Kidney (tissue), 14 donors: ENCODE data around the gene ABCA12. TPM values are rescaled to one million over a fixed set of nuclear protein-coding genes. Genes with fewer than 3 reads are reported as not detected.

ENCODE experiments used
- DNase-seq, 5 donors: peaks; one replicate each; pipeline ENCODE4 v3.0.0-alpha.2; 2013 to 2020
- FAIRE-seq: peaks from 2 replicates; lab custom pipeline; 2012; peaks lifted over from hg19 to GRCh38; lab: Jason Lieb, UNC
- H3K27ac ChIP-seq, 2 donors: one replicate each; pipeline ENCODE4 v1.7.0; 2013; ENCODE audit warnings: low read depth in 2 of 2, low read length in 2 of 2, inconsistent platforms in 1 of 2
- H3K27me3 ChIP-seq: one replicate; pipeline ENCODE4 v1.7.1; 2013; ENCODE audit warnings: low read length, inconsistent platforms; ENCODE audit not compliant: control insufficient read depth, insufficient read depth
- H3K36me3 ChIP-seq, 3 donors: one replicate each; pipeline versions ENCODE4 v1.7.0 to v1.7.1; 2013; ENCODE audit warnings: low read length in 3 of 3, control low read depth in 1 of 3, inconsistent platforms in 1 of 3; ENCODE audit not compliant: insufficient read depth in 3 of 3, control insufficient read depth in 2 of 3
- H3K4me1 ChIP-seq, 3 donors: one replicate each; pipeline versions ENCODE4 v1.7.0 to v1.7.1; 2013; ENCODE audit warnings: low read length in 3 of 3, inconsistent platforms in 1 of 3, low read depth in 1 of 3; ENCODE audit not compliant: control insufficient read depth in 2 of 3, insufficient read depth in 2 of 3
- H3K4me3 ChIP-seq, 3 donors: one replicate each; pipeline versions ENCODE4 v1.7.0 to v1.8.1; 2013; ENCODE audit warnings: low read length in 3 of 3, control low read depth in 1 of 3, inconsistent platforms in 1 of 3
- H3K9ac ChIP-seq, 3 donors: one replicate each; pipeline versions ENCODE4 v1.7.0 to v1.7.1; 2013; ENCODE audit warnings: low read length in 3 of 3, control low read depth in 1 of 3, inconsistent platforms in 1 of 3
- H3K9me3 ChIP-seq, 3 donors: one replicate each; pipeline versions ENCODE4 v1.7.0 to v1.7.1; 2013; ENCODE audit warnings: low read length in 3 of 3, control low read depth in 1 of 3, inconsistent platforms in 1 of 3; ENCODE audit not compliant: control insufficient read depth in 2 of 3, insufficient read depth in 1 of 3
- intact Hi-C: fragments of 100-400 bp; cut with DNase I; formaldehyde crosslinking; loops from one replicate; pipeline ENCODE4 v1.11.1; 2022
- polyA plus RNA-seq: library from polyadenylated mRNA; stranded (reverse); fragments of 350-450 nt; fragmentation: Illumina TruSeq; extraction: RNeasy Lipid Tissue Mini Kit (QIAGEN cat#74804); gene quantifications from one replicate; pipeline ENCODE4 v1.2.3, GENCODE V29; 2014; ENCODE audit warnings: low read depth, low replicate concordance; ENCODE audit not compliant: insufficient read depth
- total RNA-seq: library from RNA; stranded (reverse); fragmentation: NEBNext Ultra II Directional; extraction: Animal tissue kit (Norgen Biotek cat#: 25700); gene quantifications from one replicate; pipeline ENCODE4 v1.2.1, GENCODE V29; 2021
- TF ChIP-seq, protein P1 (sequence below): IDR thresholded peaks from 3 replicates; pipeline ENCODE4 v1.5.1; 2012; ENCODE audit warnings: mild to moderate bottlenecking, moderate library complexity, borderline replicate concordance; ENCODE audit not compliant: insufficient read depth; ENCODE audit errors: extremely low read depth
- donor health status: control.
- donor health status: control.
- donor health status: control.
- donor health status: control.
- donor health status: control.
- donor health status: DM: yes; HTN: yes; CAD: no.
- donor health status: Normal renal cell carcinoma (clear cell type).

Gene ABCA12
- total and polyA plus RNA-seq, 2 donors from 2014 or later, result 0.37 to 3.0 TPM

DNA sequence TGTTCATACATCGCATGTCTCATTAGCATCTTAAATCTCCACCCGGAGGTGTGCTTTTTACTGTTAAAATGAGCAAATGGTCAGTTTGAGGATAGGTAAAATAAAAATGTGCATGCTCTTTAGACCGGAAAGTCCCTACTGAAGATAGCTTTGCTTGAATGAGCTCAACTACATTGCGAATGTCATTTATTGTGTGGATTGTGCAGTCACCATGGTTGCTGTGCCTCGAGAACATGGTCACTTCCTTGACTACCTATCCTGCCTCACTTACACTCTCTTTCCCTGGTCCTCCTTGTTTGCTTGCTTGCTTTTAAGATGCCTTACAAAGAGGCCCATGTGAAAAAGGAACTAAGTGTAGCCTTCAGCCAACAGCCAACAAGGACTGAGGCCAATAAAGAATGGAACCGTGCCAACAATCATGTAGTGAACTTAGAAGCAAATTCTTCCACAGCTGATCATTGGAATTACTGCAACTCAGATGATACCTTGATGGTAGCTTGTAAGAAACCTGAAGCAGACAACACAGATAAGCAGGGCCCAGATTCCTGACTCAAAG, 256.7 kb downstream of the ABCA12 start:
- H3K4me3 ChIP-seq, result no peak overlapping the region
- H3K27ac ChIP-seq, result no peak overlapping the region
- H3K4me1 ChIP-seq, result no peaks in the 10 kb centered on the region
- H3K27me3 ChIP-seq, result no peaks in the 10 kb centered on the region
- no peaks in the 10 kb centered on the region for H3K9me3 ChIP-seq
- no peak overlapping the region for H3K9ac ChIP-seq
- FAIRE-seq (no peak), DNase-seq (peak in 1 of 5 donors; percentile 50)
- TF ChIP-seq, protein P1, sequence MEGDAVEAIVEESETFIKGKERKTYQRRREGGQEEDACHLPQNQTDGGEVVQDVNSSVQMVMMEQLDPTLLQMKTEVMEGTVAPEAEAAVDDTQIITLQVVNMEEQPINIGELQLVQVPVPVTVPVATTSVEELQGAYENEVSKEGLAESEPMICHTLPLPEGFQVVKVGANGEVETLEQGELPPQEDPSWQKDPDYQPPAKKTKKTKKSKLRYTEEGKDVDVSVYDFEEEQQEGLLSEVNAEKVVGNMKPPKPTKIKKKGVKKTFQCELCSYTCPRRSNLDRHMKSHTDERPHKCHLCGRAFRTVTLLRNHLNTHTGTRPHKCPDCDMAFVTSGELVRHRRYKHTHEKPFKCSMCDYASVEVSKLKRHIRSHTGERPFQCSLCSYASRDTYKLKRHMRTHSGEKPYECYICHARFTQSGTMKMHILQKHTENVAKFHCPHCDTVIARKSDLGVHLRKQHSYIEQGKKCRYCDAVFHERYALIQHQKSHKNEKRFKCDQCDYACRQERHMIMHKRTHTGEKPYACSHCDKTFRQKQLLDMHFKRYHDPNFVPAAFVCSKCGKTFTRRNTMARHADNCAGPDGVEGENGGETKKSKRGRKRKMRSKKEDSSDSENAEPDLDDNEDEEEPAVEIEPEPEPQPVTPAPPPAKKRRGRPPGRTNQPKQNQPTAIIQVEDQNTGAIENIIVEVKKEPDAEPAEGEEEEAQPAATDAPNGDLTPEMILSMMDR, result no peak
- no peaks in the 10 kb centered on the region for H3K36me3 ChIP-seq
- intact Hi-C loops, result no loop called here

Other genes with a start within 250 kb of the ABCA12 start
- gene ATIC, start 173.4 kb upstream of the ABCA12 start, total RNA-seq, result 75.9 TPM
- gene ATIC, start 173.4 kb upstream of the ABCA12 start, polyA plus RNA-seq, result 101 TPM